Measurements from ENCODE around the gene PSMA4.
"Not testable (repeated sequence)": the region's sequence is repeated elsewhere in the genome, so short reads cannot be mapped to it uniquely, and the experiment has no call there.

PSMA4 gene

GRCh38 chr15:78540141-78540870, at the start of gene PSMA4:
Gene PSMA4, plus strand, starts transcription at chr15:78540444. Its CDS starts 1,484 bp downstream, at chr15:78541928.
- Histone ChIP-seq H3K9me3 (ENCODE audit: control insufficient read depth, low read length) (no peaks in the 10 kb centered on the region), H3K36me3 (ENCODE audit: control insufficient read depth, insufficient read depth, low read length) (peaks cover 3% of the 10 kb centered on the region), H3K9ac (ENCODE audit: low read length) (peak within 1 kb of the TSS; percentile 78), H3K4me3 (ENCODE audit: low read length) (peak within 1 kb of the TSS; percentile 31), H3K27me3 (ENCODE audit: control insufficient read depth, insufficient read depth, low read length) (no peaks in the 10 kb centered on the region), H3K4me1 (ENCODE audit: control insufficient read depth, insufficient read depth, low read length) (no peaks in the 10 kb centered on the region)

GRCh38 chr15:78492872-78493271, 47.4 kb upstream of the PSMA4 start:
- no peaks in the 10 kb centered on the region for H3K4me1 ChIP-seq (ENCODE audit: control insufficient read depth, insufficient read depth, low read length)
- peaks cover 8% of the 10 kb centered on the region for H3K36me3 ChIP-seq (ENCODE audit: control insufficient read depth, insufficient read depth, low read length)
- no peaks in the 10 kb centered on the region for H3K27me3 ChIP-seq (ENCODE audit: control insufficient read depth, insufficient read depth, low read length)
- H3K9me3 ChIP-seq (ENCODE audit: control insufficient read depth, low read length): no peaks in the 10 kb centered on the region
- no peak overlapping the region for H3K9ac ChIP-seq (ENCODE audit: low read length)
- no peak overlapping the region for H3K4me3 ChIP-seq (ENCODE audit: low read length)

- H3K27me3 ChIP-seq (ENCODE audit: control insufficient read depth, insufficient read depth, low read length): no peaks in the 10 kb centered on the region
- no peak overlapping the region for H3K4me3 ChIP-seq (ENCODE audit: low read length)
- H3K4me1 ChIP-seq (ENCODE audit: control insufficient read depth, insufficient read depth, low read length): no peaks in the 10 kb centered on the region
- peaks cover 14% of the 10 kb centered on the region for H3K36me3 ChIP-seq (ENCODE audit: control insufficient read depth, insufficient read depth, low read length)
- no peaks in the 10 kb centered on the region for H3K9me3 ChIP-seq (ENCODE audit: control insufficient read depth, low read length)
- H3K9ac ChIP-seq (ENCODE audit: low read length): no peak overlapping the region
Observed at GRCh38 chr15:78501857-78502256, 38.4 kb upstream of the PSMA4 start.

- Histone ChIP-seq H3K36me3 (ENCODE audit: control insufficient read depth, insufficient read depth, low read length) (peaks cover 8% of the 10 kb centered on the region), H3K4me3 (ENCODE audit: low read length) (no peak overlapping the region), H3K27me3 (ENCODE audit: control insufficient read depth, insufficient read depth, low read length) (no peaks in the 10 kb centered on the region), H3K9me3 (ENCODE audit: control insufficient read depth, low read length) (no peaks in the 10 kb centered on the region), H3K4me1 (ENCODE audit: control insufficient read depth, insufficient read depth, low read length) (no peaks in the 10 kb centered on the region), H3K9ac (ENCODE audit: low read length) (no peak overlapping the region)
Observed at GRCh38 chr15:78502641-78503040, 37.6 kb upstream of the PSMA4 start.

- Histone ChIP-seq H3K4me3 (ENCODE audit: low read length) (peak within 1 kb of the TSS; percentile 70), H3K9ac (ENCODE audit: low read length) (peak within 1 kb of the TSS; percentile 67), H3K4me1 (ENCODE audit: control insufficient read depth, insufficient read depth, low read length) (no peaks in the 10 kb centered on the region)
Observed at GRCh38 chr15:78506971-78507830, 33.0 kb upstream of the PSMA4 start, which contains the start of gene HYKK. Gene HYKK, plus strand, starts transcription at chr15:78507577. Its CDS starts 5,512 bp downstream, at chr15:78513089.

GRCh38 chr15:78507831-78508160, 32.4 kb upstream of the PSMA4 start:
- H3K27me3 ChIP-seq (ENCODE audit: control insufficient read depth, insufficient read depth, low read length): no peaks in the 10 kb centered on the region
- H3K9me3 ChIP-seq (ENCODE audit: control insufficient read depth, low read length): no peaks in the 10 kb centered on the region
- H3K9ac ChIP-seq (ENCODE audit: low read length): peak overlapping the region; percentile 67
- H3K4me1 ChIP-seq (ENCODE audit: control insufficient read depth, insufficient read depth, low read length): no peaks in the 10 kb centered on the region
- peak overlapping the region; percentile 70 for H3K4me3 ChIP-seq (ENCODE audit: low read length)
- no peaks in the 10 kb centered on the region for H3K36me3 ChIP-seq (ENCODE audit: control insufficient read depth, insufficient read depth, low read length)

More at GRCh38 chr15:78506971-78507830, 33.0 kb upstream of the PSMA4 start, which contains the start of gene HYKK:
- Histone ChIP-seq H3K36me3 (ENCODE audit: control insufficient read depth, insufficient read depth, low read length) (no peaks in the 10 kb centered on the region), H3K9me3 (ENCODE audit: control insufficient read depth, low read length) (no peaks in the 10 kb centered on the region), H3K27me3 (ENCODE audit: control insufficient read depth, insufficient read depth, low read length) (no peaks in the 10 kb centered on the region)

GRCh38 chr15:78508272-78508671, 32.0 kb upstream of the PSMA4 start:
- no peaks in the 10 kb centered on the region for H3K36me3 ChIP-seq (ENCODE audit: control insufficient read depth, insufficient read depth, low read length)
- no peaks in the 10 kb centered on the region for H3K9me3 ChIP-seq (ENCODE audit: control insufficient read depth, low read length)
- peak overlapping the region; percentile 70 for H3K4me3 ChIP-seq (ENCODE audit: low read length)
- peak overlapping the region; percentile 67 for H3K9ac ChIP-seq (ENCODE audit: low read length)
- no peaks in the 10 kb centered on the region for H3K4me1 ChIP-seq (ENCODE audit: control insufficient read depth, insufficient read depth, low read length)
- no peaks in the 10 kb centered on the region for H3K27me3 ChIP-seq (ENCODE audit: control insufficient read depth, insufficient read depth, low read length)

- Histone ChIP-seq H3K27me3 (ENCODE audit: control insufficient read depth, insufficient read depth, low read length) (no peaks in the 10 kb centered on the region), H3K9me3 (ENCODE audit: control insufficient read depth, low read length) (no peaks in the 10 kb centered on the region), H3K36me3 (ENCODE audit: control insufficient read depth, insufficient read depth, low read length) (no peaks in the 10 kb centered on the region), H3K9ac (ENCODE audit: low read length) (no peak overlapping the region), H3K4me3 (ENCODE audit: low read length) (no peak overlapping the region), H3K4me1 (ENCODE audit: control insufficient read depth, insufficient read depth, low read length) (no peaks in the 10 kb centered on the region)
Observed at GRCh38 chr15:78509726-78510312, 30.4 kb upstream of the PSMA4 start.

- H3K27me3 ChIP-seq (ENCODE audit: control insufficient read depth, insufficient read depth, low read length); H3K9ac ChIP-seq (ENCODE audit: low read length); H3K36me3 ChIP-seq (ENCODE audit: control insufficient read depth, insufficient read depth, low read length); H3K9me3 ChIP-seq (ENCODE audit: control insufficient read depth, low read length); H3K4me1 ChIP-seq (ENCODE audit: control insufficient read depth, insufficient read depth, low read length); H3K4me3 ChIP-seq (ENCODE audit: low read length): not testable (repeated sequence)
Observed at GRCh38 chr15:78520035-78520434, 20.2 kb upstream of the PSMA4 start.

GRCh38 chr15:78524230-78524629, 16.0 kb upstream of the PSMA4 start:
- Histone ChIP-seq H3K4me1 (ENCODE audit: control insufficient read depth, insufficient read depth, low read length) (no peaks in the 10 kb centered on the region), H3K4me3 (ENCODE audit: low read length) (no peak overlapping the region)

GRCh38 chr15:78527325-78527724, 12.9 kb upstream of the PSMA4 start:
- no peaks in the 10 kb centered on the region for H3K9me3 ChIP-seq (ENCODE audit: control insufficient read depth, low read length)
- H3K9ac ChIP-seq (ENCODE audit: low read length): no peak overlapping the region

More at GRCh38 chr15:78524230-78524629, 16.0 kb upstream of the PSMA4 start:
- H3K9me3 ChIP-seq (ENCODE audit: control insufficient read depth, low read length): no peaks in the 10 kb centered on the region
- H3K27me3 ChIP-seq (ENCODE audit: control insufficient read depth, insufficient read depth, low read length): no peaks in the 10 kb centered on the region
- no peaks in the 10 kb centered on the region for H3K36me3 ChIP-seq (ENCODE audit: control insufficient read depth, insufficient read depth, low read length)
- no peak overlapping the region for H3K9ac ChIP-seq (ENCODE audit: low read length)

GRCh38 chr15:78533331-78533730, 6.9 kb upstream of the PSMA4 start:
- no peaks in the 10 kb centered on the region for H3K36me3 ChIP-seq (ENCODE audit: control insufficient read depth, insufficient read depth, low read length)
- no peaks in the 10 kb centered on the region for H3K4me1 ChIP-seq (ENCODE audit: control insufficient read depth, insufficient read depth, low read length)
- no peak overlapping the region for H3K9ac ChIP-seq (ENCODE audit: low read length)

More at GRCh38 chr15:78527325-78527724, 12.9 kb upstream of the PSMA4 start:
- no peaks in the 10 kb centered on the region for H3K36me3 ChIP-seq (ENCODE audit: control insufficient read depth, insufficient read depth, low read length)
- no peaks in the 10 kb centered on the region for H3K4me1 ChIP-seq (ENCODE audit: control insufficient read depth, insufficient read depth, low read length)
- H3K27me3 ChIP-seq (ENCODE audit: control insufficient read depth, insufficient read depth, low read length): no peaks in the 10 kb centered on the region
- no peak overlapping the region for H3K4me3 ChIP-seq (ENCODE audit: low read length)

More at GRCh38 chr15:78533331-78533730, 6.9 kb upstream of the PSMA4 start:
- Histone ChIP-seq H3K27me3 (ENCODE audit: control insufficient read depth, insufficient read depth, low read length) (no peaks in the 10 kb centered on the region), H3K9me3 (ENCODE audit: control insufficient read depth, low read length) (no peaks in the 10 kb centered on the region), H3K4me3 (ENCODE audit: low read length) (no peak overlapping the region)

All from mucosa of stomach (tissue), 1 donor.